HG02973 (cell line): Measurements from ENCODE around the gene LHFPL4.
"Not testable (repeated sequence)": the region's sequence is repeated elsewhere in the genome, so short reads cannot be mapped to it uniquely, and the experiment has no call there.

Source experiments
- ATAC-seq: cut with Tn5 transposase; IDR thresholded peaks from one replicate; pipeline ENCODE4 v1.9.1; 2021; ENCODE audit warnings: moderate library complexity; ENCODE audit not compliant: unreplicated experiment

The LHFPL4 gene

DNA sequence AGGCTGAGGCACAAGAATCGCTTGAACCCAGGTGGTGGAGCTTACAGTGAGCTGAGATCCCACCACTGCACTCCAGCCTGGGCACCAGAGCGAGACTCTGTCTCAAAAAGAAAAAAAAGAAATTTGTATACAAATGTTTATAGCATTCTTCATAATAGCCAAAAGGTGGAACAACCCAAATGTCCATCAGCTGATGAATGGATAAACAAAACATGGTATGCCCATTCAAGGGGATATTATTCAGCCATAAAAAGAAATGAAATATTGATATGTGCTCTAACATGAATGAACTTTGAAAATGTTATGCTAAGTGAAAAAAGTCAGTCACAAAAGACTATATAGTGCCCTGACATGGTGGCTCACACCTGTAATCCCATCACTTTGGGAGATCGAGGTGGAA lies 11.4 kb downstream of the LHFPL4 start:
- ATAC-seq: no peak

DNA sequence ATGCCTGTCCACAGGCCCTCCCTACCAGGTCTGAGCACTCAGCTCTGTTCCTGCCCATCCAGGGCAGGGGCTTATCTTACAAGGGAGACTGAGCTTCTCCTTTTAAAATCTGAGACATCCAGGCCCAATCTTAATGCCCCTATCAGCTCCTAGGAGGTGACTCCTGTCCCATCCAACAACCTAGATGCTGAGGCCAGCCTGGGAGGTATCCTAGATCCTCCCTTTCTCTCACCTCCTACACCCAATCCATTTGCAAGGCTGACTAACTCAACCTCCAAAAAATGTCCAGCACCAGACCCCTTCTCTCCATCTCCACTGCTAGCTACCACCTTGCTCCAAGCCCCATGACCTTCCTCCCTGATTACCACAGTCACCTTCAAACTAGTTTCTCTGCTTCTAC lies 17.4 kb downstream of the LHFPL4 start:
- ATAC-seq: no peak

DNA sequence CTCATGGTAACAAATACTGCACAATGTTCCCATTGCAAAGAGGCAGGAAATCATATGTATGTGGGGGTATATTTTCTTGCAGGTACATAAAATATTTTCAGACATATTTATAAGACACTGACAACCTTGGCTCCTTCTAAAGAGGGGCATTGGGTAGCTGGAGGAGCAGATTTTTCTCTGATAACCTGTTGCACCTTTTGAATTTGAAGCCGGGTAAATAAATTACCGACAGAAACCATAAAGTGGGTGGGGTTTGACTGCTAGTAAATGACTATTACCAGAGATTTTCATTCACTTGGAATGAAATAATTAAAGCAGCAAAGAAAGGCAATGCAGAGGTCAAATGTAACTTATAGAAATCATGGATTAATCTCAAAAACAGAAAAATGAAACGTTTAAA lies 19.2 kb downstream of the LHFPL4 start:
- no peak for ATAC-seq

DNA sequence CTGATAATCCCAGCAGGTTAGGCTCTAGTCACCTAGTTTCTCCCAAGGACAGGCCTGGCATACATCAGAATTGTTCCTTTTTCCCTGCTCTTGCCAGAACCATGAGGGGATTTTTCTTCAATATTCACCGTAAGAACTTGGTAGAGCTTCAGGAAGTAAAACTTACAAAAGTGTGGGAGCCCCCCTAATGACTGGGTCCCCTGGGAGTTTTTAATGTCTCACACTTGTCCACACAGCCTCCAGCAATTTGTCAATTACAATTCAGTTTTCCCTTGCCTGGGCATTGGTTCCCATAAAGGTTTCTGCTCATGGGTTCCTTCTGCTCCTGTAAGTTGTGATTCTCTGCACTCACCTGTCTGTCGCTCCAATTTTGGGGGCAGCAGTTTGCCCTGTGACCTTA lies 28.5 kb downstream of the LHFPL4 start:
- ATAC-seq: no peak

DNA sequence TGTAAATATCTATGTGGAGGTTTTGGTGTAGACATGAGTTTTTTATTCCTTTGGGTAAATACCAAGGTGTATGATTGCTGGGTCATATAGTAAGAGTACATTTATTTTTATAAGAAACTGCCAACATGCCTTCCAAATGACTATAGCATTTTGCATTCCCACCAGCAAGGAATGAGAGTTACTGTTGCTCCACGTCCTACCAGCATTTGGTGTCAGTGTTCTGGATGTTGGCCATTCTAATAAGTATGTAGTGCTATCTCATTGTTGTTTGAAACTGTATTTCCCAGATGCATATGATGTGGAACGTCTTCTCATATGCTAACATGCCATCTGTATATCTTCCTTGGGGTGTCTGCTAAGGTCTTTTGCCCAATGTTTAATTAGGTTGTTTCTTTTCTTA lies 38.7 kb downstream of the LHFPL4 start:
- no peak for ATAC-seq

DNA sequence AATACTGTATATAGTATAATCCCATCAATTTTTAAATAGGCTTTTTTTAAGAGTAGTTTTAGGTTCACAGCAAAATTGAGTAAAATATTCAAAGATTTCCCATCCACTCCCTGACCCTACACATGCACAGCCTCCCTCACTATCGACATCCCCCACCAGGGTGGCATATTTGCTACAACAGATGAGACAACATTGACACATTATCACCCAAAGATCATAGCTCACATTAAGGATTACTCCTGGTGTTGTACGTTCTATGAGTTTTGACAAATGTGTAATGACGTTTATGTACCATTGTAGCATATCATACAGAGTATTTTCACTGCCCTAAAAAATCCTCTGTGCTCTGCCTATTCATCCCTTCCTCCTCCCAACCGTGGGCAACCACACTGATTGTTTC lies 39.3 kb downstream of the LHFPL4 start:
- no peak for ATAC-seq

DNA sequence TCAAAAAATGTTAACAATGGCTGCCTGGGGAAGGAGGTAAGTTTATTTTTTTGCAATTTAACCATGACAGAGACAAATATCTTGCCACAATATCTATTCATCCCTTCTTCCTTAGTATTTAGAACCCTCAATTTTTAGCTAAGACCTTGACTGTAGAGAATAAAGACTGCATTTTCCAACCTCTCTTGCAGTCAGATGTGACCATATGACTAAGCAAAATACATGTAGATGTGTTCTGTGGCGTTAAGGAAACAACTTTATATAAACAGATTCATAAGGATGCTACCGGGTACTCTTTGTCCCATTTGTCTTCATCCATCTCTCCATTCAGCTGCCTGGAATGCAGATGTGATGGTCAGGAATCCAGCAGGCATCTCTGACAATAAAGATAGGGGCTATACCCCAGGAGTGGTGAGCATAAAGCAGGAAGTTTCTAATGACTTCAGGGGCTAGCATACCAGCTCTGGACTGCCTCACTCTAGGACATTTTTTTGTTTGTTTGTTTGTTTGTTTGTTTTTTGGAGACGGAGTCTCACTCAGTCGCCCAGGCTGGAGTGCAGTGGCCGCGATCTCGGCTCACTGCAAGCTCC lies 41.1 kb downstream of the LHFPL4 start:
- no peak for ATAC-seq

DNA sequence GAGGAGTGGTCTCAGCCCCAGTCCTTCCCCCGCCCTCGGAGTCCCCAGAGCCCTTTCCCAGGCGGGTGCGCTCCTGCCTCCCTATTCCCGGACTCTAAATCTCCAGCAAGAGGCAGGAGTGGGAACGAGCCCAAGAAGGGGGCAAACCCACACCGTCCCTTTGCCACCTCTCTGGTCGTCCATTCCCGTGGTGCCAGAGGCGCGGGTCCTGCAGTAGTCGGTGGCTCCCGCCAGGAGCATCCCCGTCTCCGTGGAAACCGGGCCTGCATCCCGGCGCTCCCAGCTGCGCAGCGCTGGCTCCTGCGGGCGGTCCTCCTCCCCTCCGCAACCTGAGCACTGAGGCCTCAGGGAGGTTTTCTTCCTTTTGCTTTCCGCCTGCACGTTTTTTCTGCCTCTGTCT lies 44.8 kb downstream of the LHFPL4 start:
- ATAC-seq: no peak

DNA sequence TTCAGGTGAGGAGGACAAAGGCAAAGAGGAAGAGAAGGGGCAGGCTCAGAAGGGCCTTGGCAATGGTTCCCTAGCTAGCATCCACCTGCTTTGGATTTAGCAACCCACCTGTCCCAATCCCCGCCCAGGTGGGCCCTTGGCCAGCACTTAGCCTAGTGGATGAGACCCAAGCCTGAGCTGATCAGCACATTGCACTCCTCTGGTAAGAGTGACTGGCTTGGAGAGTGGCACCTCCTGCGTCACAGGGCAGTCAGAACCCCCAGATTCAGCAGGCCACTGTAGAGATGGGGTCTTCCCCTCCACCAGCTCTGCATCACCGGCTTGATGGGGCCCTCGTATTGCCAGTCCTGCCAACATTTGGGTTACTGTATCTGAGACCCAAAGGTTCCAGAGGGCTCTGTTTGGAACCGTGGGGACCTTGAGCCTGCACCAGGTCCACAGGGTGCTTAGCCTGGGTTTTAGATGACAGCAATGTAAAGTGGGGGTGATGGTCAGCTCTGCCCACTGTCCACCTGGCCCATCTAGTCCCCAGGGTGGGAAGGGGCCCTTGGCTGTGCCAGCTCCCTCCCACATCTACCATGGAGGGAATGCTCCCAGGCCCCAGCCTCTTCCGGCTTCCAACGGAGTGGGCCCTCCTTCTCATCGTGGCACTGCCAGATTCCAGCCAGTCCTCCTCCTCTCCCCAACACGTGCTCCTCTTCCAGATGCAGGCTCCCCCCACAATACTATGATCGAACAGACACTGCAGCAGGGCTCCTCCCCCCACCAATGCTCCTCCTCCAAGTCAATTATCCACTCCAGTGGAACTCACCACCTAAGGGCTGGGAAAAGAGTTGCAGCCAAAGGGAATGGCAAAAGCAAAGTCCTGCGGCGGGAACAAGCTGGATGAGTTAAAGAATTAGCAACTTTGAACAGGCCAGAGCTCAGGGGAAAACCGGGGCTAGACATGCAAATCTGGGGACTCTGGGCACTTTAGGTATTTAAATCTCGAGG lies 45.7 kb downstream of the LHFPL4 start:
- no peak for ATAC-seq

DNA sequence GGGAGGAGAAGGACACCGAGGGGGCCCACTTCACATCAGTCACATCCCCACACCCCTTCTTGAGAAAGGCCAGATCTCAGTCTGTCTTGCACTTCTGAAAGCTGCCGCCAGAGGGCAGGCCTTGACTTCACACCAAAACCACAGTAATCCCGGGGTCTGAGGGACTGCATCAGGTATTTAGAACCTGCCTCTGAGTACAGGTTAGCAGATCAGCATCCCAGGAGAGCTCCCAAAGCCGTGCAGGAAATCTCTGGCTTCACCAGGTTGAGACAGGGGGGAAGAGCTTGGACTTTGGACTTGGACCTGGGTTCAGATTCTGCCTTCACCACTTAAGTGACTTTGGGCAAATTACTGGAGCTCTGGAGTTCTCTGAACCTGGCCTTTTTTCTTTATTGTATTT lies 50.3 kb downstream of the LHFPL4 start:
- ATAC-seq: no peak

DNA sequence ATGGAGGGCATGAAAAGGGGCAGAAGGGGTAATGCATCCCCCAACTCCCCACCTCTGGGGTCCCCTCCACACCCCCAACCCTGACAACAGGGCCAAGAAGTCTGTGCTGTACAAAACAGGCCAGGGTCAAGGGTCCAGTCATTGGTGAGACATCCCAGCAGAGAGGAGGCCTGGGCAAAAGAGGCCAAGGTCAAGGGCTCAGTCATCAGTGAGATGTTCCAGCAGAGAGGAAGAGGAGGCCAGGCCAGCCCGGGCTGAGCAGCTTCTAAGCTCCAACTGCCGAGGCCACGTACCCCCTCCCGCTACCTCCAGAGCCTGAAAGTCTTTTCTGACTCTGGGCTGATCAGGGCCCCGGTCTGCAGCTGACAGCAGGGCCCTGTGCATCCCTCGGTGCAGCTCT lies 52.4 kb downstream of the LHFPL4 start:
- no peak for ATAC-seq

DNA sequence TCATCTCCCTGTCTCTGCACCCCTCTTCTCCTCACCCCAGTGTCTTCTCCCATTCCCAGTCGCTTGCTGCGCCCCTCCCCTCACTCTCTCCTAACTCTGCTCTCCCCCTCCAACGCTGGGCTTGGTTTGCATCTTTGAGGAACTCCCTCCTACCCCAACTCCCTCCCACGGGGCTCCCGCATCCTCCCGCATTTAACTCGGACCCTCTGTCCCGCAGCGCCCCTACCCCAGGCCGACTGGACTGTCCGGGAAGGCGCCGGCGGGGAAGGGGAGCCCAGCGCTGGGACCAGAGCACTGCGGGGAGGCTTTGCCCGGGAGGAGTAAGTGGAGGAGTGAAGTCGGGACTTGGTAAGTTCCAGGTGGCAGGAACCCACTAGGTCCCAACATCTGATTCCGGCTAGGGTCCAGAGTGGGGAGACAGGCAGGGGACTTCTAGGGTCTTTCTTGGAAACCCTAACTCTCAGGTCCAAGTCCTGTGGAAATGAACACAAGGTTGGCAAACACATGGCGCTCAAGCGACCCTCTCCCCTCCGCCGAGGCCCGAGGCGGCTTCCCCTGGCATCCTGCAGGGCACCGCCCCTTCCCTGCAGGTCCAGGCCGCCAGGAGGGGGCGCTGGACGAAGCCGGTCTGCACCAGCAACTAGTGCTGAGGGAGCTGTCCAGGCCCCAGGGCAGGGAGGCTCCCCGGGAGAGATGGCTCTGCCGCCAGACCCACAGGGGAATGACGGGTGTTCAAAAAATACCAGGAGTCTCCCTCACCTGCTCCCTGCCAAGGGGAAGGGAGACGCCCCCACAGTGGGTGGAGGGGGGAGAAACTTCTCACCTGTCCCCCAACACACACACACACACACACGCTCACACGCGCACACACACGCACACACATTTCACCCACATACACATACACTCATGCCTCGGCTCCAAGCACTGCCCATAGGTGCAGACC lies 53.2 kb downstream of the LHFPL4 start:
- ATAC-seq: no peak

DNA sequence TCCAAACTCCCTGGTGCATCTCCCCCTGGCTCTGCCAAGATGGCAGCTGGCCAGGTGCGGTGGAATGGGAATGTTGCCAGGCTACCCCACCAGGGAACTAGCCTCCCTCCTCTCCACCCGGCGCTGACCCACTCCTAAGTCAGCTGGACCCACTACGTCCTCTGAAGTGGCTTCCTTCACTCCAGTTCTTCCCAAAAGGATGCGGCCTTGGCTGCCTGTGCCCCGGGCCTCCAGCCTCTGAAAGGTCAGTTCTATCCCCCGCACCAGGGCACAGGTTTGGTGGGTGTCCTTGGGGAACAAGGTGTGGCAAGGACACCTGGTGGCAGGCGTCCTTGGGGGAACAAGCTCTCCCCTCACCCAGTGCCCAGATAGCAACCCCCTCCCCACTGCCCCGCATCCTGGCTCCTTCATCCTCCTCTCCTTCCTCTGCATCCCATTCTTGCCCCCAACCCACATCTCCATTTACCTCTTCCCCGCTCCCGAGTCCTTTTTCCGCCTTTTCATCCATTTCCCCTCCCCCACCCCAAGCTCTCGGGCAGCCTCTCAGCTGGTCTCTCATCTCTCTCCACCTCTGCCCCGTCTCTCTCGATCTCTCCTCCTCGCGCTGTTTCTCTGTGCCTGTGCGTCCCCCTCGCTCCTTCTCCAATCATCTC lies 54.0 kb downstream of the LHFPL4 start:
- no peak for ATAC-seq

DNA sequence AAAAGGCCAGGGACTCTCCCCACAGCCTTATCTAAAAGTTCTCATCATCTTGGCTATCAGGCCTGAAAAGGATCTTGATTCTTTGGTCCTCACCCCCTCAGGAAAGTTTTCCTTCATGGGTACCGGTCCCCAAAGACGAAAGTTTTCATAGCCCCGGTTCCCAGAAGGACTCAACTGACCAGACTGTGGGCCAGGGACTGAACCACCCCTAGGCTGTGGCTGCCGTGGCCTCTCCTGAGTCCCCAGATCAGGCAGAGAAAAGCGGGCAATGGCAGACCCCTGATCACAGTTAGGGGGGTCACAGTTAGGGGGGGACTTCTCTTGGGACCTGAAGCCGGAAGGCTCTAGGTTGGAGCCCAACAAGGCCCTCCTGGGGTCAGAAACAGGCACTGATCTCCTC lies 54.8 kb downstream of the LHFPL4 start:
- no peak for ATAC-seq

DNA sequence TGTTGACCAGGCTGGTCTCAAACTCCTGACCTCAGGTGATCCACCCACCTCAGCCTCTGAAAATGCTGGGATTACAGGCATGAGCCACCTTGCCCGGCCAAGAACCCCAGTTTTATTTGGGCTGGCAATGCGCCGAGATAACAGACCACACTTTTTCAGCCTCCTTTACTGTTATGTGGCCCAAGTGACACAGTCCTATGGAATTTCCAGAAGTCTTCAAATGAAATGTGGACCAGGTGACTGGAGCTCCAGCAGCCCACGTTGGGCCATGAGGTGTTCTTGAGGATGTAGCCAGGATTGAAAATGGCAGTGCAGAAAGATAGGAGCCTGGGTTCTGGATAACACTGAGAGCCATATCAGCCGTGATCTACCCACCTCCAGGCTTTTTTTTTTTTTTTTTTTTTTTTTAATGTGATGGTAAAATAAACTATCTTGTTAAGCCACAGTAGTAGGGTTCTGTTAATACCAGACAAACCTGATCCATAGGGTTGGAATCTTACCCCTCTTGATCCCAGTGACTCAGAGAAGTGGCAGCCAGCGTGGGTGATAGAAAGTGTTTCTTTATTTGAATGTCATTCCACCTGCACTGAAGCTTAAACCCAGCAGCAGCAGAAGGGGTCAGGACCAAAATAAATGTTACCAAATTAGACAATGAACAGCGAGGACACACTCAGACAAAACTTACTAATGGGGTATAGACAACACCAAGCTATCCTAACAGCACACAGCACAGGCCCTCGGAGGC lies 55.6 kb downstream of the LHFPL4 start:
- no peak for ATAC-seq

DNA sequence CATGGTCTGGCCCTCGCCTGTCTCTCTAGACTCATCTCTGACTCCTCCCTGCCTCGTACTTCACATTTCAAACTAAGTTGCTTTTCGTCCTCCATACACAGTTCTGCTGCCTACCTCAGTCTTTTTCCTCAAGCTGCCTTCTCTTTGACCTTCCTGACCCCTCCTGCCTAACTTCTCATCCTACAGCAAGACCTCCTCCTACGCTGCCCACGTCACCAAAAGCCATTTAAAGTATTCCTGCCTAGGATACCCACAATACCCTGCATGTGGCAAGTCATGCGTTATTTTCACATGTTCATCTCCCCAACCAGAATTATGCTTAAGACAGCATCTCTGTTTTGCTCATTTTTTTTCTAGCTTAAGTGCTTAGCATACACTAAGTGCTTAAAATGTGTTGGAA lies 56.7 kb downstream of the LHFPL4 start:
- ATAC-seq: no peak

DNA sequence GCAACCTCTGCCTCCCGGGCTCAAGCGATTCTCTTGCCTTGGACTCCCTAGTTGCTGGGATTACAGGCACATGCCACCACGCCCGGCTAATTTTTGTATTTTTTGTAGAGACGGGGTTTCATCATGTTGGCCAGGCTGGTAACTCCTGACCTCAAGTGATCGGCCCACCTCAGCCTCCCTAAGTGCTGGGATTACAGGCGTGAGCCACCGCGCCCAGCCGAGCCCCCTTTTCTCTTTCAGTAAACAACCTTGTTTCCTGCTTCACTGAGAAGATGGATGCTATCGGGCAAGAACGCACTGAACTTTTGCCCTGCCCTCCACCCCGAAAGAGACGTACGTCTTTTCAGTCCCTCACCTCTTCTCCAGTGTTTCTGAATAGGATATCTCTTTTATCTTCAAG lies 59.6 kb downstream of the LHFPL4 start:
- not testable (repeated sequence) for ATAC-seq

DNA sequence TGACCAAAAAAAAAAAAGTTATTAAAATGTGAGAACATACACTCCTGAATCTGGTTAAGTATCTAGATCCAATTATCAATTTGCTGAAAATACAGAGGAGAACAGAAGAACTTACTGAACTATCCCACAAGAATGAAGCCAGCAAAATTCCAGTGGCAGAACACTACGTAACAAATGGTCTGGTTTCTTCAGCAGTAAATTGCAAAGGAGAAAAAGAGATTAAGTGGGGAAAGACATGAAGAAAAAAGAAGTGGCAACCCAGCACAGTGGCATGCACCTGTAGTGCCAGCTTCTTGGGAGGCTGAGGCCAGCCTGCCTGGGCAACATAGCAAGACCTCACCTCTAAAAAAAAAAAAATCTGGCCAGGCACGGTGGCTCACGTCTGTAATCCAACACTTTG lies 62.1 kb downstream of the LHFPL4 start:
- no peak for ATAC-seq

DNA sequence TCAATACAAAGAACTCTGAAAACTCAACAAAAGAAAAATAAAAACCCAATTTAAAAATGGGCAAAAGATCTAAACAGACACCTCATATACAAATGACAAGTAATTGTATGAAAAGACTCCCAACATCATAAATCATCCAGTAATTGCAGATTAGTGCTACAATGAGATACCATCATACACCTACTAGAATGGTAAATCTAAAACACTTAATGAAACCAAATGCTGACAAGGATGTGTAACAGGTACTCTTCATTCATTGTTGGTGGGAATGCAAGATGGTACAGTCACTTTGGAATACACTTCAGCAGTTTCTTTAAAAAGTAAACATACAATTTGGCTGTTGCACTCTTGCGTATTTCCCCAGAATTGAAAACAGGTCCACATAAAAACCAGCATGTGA lies 68.4 kb downstream of the LHFPL4 start:
- no peak for ATAC-seq

DNA sequence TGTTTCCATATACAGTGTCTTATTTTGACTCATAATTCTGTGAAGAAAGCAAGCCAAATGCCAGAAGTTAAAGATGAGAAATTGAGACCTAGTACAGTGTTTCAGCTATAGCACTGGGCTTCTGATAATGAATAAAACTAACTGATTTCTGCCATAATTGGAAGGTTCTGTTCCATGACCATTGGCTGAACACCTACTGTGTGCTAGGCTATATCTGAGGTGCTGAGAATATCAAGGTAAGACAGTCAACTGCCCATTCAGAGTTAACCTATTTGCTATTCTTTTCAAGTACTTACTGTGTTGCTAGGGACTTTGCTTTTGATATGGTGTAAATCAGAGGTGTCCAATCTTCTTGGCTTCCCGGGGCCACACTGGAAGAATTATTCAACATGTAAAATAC lies 73.4 kb downstream of the LHFPL4 start:
- no peak for ATAC-seq
